ENCODE data around the gene CCN5. TPM values are rescaled to one million over a fixed set of nuclear protein-coding genes. Genes with fewer than 3 reads are reported as not detected.

Gene CCN5
- polyA plus RNA-seq, 2 donors = 24.5 to 48.2 TPM

DNA sequence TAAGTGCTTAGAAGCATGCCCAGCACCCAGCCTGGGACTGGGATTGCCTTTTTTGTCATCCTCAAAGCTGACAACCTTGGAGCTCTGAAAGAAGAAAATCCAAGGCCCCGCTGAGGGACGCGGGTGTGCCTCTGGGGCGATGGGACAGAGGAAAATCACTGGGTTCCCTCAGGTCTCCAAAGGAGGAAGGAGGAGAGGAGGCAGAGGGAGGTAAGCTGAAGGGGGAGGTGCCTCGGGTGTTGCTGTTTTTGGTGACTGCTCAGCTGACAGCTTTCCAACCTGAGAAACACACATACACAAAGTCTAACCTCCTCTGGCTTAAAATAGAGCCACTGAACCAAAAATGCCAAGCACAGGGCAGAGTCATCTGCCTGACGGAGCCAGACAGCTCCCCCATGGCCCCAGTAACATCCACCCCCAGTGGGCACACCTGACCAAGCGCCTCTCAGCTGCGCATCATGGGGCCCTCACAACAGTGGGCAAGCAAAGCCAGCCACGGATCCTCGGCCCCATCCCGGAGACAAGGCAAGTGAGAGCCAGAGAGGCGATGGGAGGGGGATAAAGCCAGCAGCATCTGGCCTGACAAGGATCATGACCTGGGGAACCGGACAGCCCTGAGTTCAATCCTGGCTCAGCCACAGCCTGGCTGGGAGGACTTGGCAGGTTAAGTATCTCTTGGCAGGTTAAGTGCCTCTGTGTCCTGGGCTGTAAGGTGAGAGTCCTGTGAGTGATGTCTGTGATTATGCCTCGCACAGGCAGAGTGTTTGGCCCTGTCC, 27.3 kb downstream of the CCN5 start:
- Histone ChIP-seq H3K27ac (ENCODE audit: low read depth in 2 of 2, low read length in 1 of 2) (no peak overlapping the region), H3K4me1 (ENCODE audit: control insufficient read depth in 2 of 2, insufficient read depth in 2 of 2, low read length in 1 of 2) (peaks cover 4% of the 10 kb centered on the region in 2 donors), H3K9me3 (ENCODE audit: control insufficient read depth in 2 of 2, insufficient read depth in 1 of 2, low read depth in 1 of 2, low read length in 1 of 2) (no peaks in the 10 kb centered on the region), H3K36me3 (ENCODE audit: control insufficient read depth in 2 of 2, insufficient read depth in 2 of 2, low read length in 1 of 2) (no peaks in the 10 kb centered on the region), H3K4me3 (ENCODE audit: low read depth in 1 of 2, low read length in 2 of 2) (no peak overlapping the region), H3K27me3 (ENCODE audit: control insufficient read depth in 1 of 2, insufficient read depth in 2 of 2, low read length in 2 of 2) (no peaks in the 10 kb centered on the region)
- WGBS, 2 donors = 77 to 78% methylated on average over 14 of the region's 14 CpGs

DNA sequence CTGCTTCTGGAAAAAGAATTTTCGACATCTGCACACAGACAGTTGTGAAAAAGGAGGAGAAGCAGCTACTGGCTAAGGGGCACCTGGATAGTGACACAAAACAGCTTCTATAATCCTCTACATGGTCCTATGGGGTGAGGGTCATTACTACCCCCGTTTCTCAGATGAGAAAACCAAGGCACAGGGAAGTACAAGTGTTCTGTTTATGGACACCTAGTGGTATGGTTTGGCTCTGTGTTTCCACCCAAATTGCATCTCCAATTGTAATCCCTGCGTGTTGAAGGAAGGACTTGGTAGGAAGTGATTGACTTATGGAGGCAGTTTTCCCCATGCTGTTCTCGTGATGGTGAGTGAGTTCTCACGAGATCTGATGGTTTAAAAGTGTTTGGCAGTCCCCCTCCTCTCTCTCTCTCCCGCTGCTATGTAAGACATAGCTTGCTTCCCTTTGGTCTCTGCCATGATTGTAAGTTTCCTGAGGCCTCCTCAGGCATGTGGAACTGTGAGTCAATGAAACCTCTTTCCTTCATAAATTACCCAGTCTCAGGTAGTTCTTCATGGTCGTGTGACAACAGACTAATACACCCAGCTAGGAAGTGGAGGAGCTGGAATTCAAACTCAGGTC, 28.0 kb downstream of the CCN5 start:
- Histone ChIP-seq H3K27ac (ENCODE audit: low read depth in 2 of 2, low read length in 1 of 2) (no peak overlapping the region), H3K27me3 (ENCODE audit: control insufficient read depth in 1 of 2, insufficient read depth in 2 of 2, low read length in 2 of 2) (no peaks in the 10 kb centered on the region), H3K36me3 (ENCODE audit: control insufficient read depth in 2 of 2, insufficient read depth in 2 of 2, low read length in 1 of 2) (no peaks in the 10 kb centered on the region), H3K9me3 (ENCODE audit: control insufficient read depth in 2 of 2, insufficient read depth in 1 of 2, low read depth in 1 of 2, low read length in 1 of 2) (no peaks in the 10 kb centered on the region), H3K4me3 (ENCODE audit: low read depth in 1 of 2, low read length in 2 of 2) (no peak overlapping the region), H3K4me1 (ENCODE audit: control insufficient read depth in 2 of 2, insufficient read depth in 2 of 2, low read length in 1 of 2) (peaks cover 4% of the 10 kb centered on the region in 2 donors)
- 72 to 73% methylated on average over 7 of the region's 7 CpGs for WGBS, 2 donors

DNA sequence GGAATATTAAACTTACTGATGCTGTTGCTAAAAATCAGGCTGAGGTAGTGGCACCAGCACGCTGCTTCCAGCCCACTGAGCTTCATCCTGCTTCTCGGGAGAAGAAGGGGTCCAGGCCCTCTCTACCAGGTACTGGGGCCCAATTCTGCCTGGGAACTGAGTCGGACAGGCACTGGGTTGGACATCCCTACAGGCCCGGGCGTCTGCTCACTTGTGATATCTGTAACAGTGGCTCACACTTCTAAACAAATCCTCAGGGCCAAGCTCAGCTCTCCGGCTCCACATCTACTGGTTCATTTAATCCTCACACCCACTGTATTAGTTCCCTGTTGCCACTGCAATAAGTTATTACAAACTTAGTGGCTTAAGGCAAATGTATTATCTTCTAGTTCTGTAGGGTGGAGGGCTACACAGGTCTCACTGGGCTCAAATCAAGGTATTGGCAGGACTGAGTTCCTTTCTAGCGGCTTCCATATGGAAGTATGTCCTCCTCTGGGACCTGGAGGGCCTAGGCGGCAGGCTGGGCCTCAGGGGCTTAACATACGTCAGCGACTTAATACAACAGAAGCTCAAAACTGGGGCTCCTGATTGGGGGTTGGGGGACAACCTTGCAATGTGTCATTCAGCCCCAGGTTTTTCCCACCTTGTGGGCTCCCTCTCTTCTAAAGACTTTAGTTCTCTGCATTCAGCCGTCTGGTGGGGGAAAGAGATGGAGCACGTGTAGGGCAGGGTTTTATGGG, 28.9 kb downstream of the CCN5 start:
- H3K27me3 ChIP-seq (ENCODE audit: control insufficient read depth in 1 of 2, insufficient read depth in 2 of 2, low read length in 2 of 2) = no peaks in the 10 kb centered on the region

DNA sequence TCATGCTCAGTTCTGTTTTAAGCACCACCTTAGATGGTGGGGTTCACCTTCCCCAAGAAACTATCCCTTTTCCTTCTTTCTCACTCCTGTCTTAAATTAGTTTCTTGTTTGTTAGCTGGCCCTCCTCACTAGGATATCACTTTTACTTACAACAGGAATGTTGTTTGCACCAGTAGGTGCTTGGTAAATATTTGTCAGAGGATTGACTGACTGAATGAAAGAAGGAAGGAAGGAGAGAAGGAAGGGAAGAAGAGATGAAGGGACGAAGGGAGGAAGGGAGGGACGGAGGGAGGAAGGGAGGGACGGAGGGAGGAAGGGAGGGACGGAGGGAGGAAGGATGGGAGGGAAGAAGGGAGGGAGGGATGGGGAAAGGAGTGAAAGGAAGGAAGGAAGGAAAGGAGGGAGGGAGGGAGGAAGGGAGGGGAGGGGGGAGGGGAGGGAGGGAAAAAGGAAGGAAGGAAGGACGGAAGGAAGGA, 30.0 kb downstream of the CCN5 start:
- Histone ChIP-seq H3K4me3 (ENCODE audit: low read depth in 1 of 2, low read length in 2 of 2) (peak overlapping the region in 1 of 2 donors; percentile 58), H3K4me1 (ENCODE audit: control insufficient read depth in 2 of 2, insufficient read depth in 2 of 2, low read length in 1 of 2) (peaks cover 4% of the 10 kb centered on the region in 2 donors), H3K27ac (ENCODE audit: low read depth in 2 of 2, low read length in 1 of 2) (no peak overlapping the region), H3K27me3 (ENCODE audit: control insufficient read depth in 1 of 2, insufficient read depth in 2 of 2, low read length in 2 of 2) (no peaks in the 10 kb centered on the region), H3K36me3 (ENCODE audit: control insufficient read depth in 2 of 2, insufficient read depth in 2 of 2, low read length in 1 of 2) (no peaks in the 10 kb centered on the region), H3K9me3 (ENCODE audit: control insufficient read depth in 2 of 2, insufficient read depth in 1 of 2, low read depth in 1 of 2, low read length in 1 of 2) (no peaks in the 10 kb centered on the region)
- 41 to 44% methylated on average over 5 of the region's 5 CpGs for WGBS, 2 donors

More for the DNA sequence above, 28.9 kb downstream of the CCN5 start:
- Histone ChIP-seq H3K36me3 (ENCODE audit: control insufficient read depth in 2 of 2, insufficient read depth in 2 of 2, low read length in 1 of 2) (no peaks in the 10 kb centered on the region), H3K9me3 (ENCODE audit: control insufficient read depth in 2 of 2, insufficient read depth in 1 of 2, low read depth in 1 of 2, low read length in 1 of 2) (no peaks in the 10 kb centered on the region), H3K4me3 (ENCODE audit: low read depth in 1 of 2, low read length in 2 of 2) (no peak overlapping the region), H3K27ac (ENCODE audit: low read depth in 2 of 2, low read length in 1 of 2) (no peak overlapping the region), H3K4me1 (ENCODE audit: control insufficient read depth in 2 of 2, insufficient read depth in 2 of 2, low read length in 1 of 2) (peaks cover 4% of the 10 kb centered on the region in 2 donors)
- 92 to 94% methylated on average over 12 of the region's 12 CpGs for WGBS, 2 donors

DNA sequence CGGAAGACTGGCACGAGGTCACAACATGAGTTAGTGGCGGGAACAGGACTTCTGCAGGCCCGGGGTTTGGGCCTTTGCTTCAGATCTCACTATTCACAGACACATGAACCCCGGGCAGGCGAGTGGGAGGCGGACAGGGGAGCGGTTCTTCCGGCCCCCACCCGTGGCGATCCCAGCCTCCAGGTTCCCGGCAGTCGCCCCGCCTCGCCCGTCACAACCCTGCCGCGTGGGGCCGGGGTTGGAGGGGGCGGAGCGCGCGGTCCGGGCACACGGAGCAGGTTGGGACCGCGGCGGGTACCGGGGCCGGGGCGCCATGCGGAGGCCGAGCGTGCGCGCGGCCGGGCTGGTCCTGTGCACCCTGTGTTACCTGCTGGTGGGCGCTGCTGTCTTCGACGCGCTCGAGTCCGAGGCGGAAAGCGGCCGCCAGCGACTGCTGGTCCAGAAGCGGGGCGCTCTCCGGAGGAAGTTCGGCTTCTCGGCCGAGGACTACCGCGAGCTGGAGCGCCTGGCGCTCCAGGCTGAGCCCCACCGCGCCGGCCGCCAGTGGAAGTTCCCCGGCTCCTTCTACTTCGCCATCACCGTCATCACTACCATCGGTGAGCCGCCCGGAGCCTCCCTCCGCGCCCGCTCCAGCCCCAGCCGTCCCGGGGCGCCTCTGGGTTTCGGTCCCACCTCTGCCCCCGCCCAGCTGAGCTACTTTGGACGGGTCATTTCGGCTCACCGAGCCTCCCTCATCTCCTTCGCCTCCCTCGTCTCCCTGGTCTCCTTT, 30.6 kb downstream of the CCN5 start, which contains the start of gene KCNK15:
KCNK15 (plus strand) TSS at position 268 of the 769 bp plus-strand sequence; CDS start at position 314, 46 bp downstream.
- Histone ChIP-seq H3K36me3 (ENCODE audit: control insufficient read depth in 2 of 2, insufficient read depth in 2 of 2, low read length in 1 of 2) (no peaks in the 10 kb centered on the region), H3K4me1 (ENCODE audit: control insufficient read depth in 2 of 2, insufficient read depth in 2 of 2, low read length in 1 of 2) (peaks cover 4% of the 10 kb centered on the region in 2 donors), H3K4me3 (ENCODE audit: low read depth in 1 of 2, low read length in 2 of 2) (peak within 1 kb of the TSS; percentile 43 to 58), H3K27me3 (ENCODE audit: control insufficient read depth in 1 of 2, insufficient read depth in 2 of 2, low read length in 2 of 2) (no peaks in the 10 kb centered on the region), H3K9me3 (ENCODE audit: control insufficient read depth in 2 of 2, insufficient read depth in 1 of 2, low read depth in 1 of 2, low read length in 1 of 2) (no peaks in the 10 kb centered on the region), H3K27ac (ENCODE audit: low read depth in 2 of 2, low read length in 1 of 2) (no peak within 1 kb of the TSS)
- 1% methylated on average over 64 to 81 of the region's 81 CpGs for WGBS, 2 donors

DNA sequence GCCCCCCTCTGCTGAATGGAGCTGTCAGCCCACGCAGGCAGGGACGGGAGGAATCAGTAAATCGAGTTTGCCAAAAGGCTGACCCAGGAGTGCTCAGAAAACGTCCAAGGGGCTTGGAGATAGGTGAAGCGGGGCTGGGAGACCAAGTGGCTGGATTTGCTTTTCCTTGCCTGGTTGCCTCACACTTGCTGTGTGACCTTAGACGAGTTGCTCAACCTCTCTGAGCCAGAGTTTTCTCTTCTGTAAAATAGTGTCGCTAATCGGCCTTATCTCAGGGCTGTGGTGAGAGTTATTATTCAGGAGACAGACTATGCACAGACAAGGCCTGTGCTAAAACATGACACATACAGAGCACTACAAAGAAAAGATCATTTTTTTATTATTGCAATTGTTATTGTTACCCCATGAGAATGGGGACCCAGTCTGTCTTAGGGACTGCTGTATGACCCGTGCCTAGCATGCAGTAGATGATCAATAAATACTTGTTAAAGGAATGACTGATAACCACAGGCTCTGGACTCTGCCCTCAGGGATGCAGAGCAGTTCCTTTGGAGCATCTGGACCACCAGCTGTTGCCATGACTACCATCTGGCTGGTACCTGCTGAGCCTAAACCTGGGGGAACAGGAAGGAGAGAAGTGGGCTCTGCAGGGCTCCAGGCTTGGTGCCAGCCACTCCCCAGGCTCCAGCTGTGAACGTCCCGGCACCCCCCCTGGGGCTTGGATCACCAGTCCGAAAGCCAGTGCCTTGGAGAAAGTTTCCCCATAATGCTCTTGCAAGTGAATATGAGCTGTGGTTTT, 31.4 kb downstream of the CCN5 start:
- H3K27me3 ChIP-seq (ENCODE audit: control insufficient read depth in 1 of 2, insufficient read depth in 2 of 2, low read length in 2 of 2) = no peaks in the 10 kb centered on the region
- no peak overlapping the region for H3K27ac ChIP-seq (ENCODE audit: low read depth in 2 of 2, low read length in 1 of 2)
- H3K4me3 ChIP-seq (ENCODE audit: low read depth in 1 of 2, low read length in 2 of 2) = peak overlapping the region; percentile 43 to 58
- no peaks in the 10 kb centered on the region for H3K36me3 ChIP-seq (ENCODE audit: control insufficient read depth in 2 of 2, insufficient read depth in 2 of 2, low read length in 1 of 2)
- no peaks in the 10 kb centered on the region for H3K9me3 ChIP-seq (ENCODE audit: control insufficient read depth in 2 of 2, insufficient read depth in 1 of 2, low read depth in 1 of 2, low read length in 1 of 2)
- WGBS, 2 donors = 24 to 28% methylated on average over 12 of the region's 12 CpGs
- H3K4me1 ChIP-seq (ENCODE audit: control insufficient read depth in 2 of 2, insufficient read depth in 2 of 2, low read length in 1 of 2) = peaks cover 4% of the 10 kb centered on the region in 2 donors

DNA sequence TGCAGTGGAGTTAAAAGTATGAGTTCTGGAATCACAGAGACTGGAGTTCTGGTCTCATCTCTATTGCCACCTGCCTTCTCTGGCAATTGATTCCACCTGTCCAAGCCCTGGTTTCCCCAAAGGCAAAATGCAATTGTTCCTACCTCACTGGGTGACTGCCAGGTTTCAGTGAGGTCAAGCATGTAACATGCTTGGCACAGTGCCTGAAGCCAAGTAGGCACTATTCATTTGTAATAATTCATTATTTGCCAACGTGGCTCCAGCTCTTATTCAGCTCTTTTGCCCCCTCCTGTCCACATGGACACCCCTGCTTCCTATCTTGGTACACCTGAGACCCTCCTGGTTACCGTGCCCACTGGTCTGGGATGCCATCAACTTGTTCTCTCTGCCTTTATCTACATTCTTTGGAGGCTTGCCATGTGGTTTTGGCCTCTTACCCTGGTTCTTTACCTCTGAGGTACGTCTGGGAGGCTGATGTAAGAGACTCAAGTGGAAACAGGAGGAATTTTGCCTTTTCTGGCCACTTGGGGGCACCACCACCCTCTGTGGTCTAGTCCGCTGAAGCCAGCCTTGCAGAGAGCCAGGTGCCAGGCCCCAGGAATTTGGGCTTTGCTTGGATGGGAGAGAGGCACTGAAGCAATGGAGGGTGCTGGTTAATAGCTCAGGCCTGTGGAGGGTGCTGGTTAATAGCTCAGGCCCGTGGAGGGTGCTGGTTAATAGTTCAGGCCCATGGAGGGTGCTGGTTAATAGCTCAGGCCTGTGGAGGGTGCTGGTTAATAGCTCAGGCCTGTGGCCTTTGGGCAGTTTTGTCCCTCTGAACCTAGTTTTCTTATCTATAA, 32.2 kb downstream of the CCN5 start:
- no peaks in the 10 kb centered on the region for H3K9me3 ChIP-seq (ENCODE audit: control insufficient read depth in 2 of 2, insufficient read depth in 1 of 2, low read depth in 1 of 2, low read length in 1 of 2)
- peaks cover 4% of the 10 kb centered on the region in 2 donors for H3K4me1 ChIP-seq (ENCODE audit: control insufficient read depth in 2 of 2, insufficient read depth in 2 of 2, low read length in 1 of 2)
- 8 to 12% methylated on average over 5 of the region's 5 CpGs for WGBS, 2 donors
- no peaks in the 10 kb centered on the region for H3K36me3 ChIP-seq (ENCODE audit: control insufficient read depth in 2 of 2, insufficient read depth in 2 of 2, low read length in 1 of 2)
- H3K27me3 ChIP-seq (ENCODE audit: control insufficient read depth in 1 of 2, insufficient read depth in 2 of 2, low read length in 2 of 2) = no peaks in the 10 kb centered on the region
- no peak overlapping the region for H3K27ac ChIP-seq (ENCODE audit: low read depth in 2 of 2, low read length in 1 of 2)
- H3K4me3 ChIP-seq (ENCODE audit: low read depth in 1 of 2, low read length in 2 of 2) = no peak overlapping the region

DNA sequence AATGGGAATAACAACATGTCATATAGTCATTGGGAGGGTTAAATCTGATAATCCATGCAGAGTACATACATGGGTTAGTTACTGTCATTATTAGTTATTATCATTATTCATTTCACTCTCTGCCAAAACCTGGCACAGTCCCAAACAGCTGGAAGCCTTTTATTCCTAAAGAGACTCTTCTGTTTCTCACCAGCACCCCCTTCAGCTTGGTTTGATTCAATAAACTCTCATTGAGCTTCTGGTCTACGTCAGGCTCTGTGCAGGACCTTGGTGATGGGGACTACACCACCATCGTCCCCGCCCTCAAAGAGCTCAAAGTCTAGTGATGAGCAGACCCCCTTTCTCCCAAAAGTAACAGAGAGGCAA, 32.8 kb downstream of the CCN5 start:
- 79 to 80% methylated on average over 3 of the region's 3 CpGs for WGBS, 2 donors
- no peak overlapping the region for H3K27ac ChIP-seq (ENCODE audit: low read depth in 2 of 2, low read length in 1 of 2)
- no peak overlapping the region for H3K4me3 ChIP-seq (ENCODE audit: low read depth in 1 of 2, low read length in 2 of 2)
- H3K27me3 ChIP-seq (ENCODE audit: control insufficient read depth in 1 of 2, insufficient read depth in 2 of 2, low read length in 2 of 2) = no peaks in the 10 kb centered on the region
- H3K4me1 ChIP-seq (ENCODE audit: control insufficient read depth in 2 of 2, insufficient read depth in 2 of 2, low read length in 1 of 2) = peaks cover 4% of the 10 kb centered on the region in 2 donors
- H3K36me3 ChIP-seq (ENCODE audit: control insufficient read depth in 2 of 2, insufficient read depth in 2 of 2, low read length in 1 of 2) = no peaks in the 10 kb centered on the region
- no peaks in the 10 kb centered on the region for H3K9me3 ChIP-seq (ENCODE audit: control insufficient read depth in 2 of 2, insufficient read depth in 1 of 2, low read depth in 1 of 2, low read length in 1 of 2)

All from esophagus (tissue), 2 donors.